ENCODE measurements around the gene COG2. TPM values are rescaled to one million over a fixed set of nuclear protein-coding genes. Genes with fewer than 3 reads are reported as not detected.

Gene COG2
- total and polyA plus RNA-seq, 10 donors, result 13.1 to 41.6 (median 29.4) TPM

DNA sequence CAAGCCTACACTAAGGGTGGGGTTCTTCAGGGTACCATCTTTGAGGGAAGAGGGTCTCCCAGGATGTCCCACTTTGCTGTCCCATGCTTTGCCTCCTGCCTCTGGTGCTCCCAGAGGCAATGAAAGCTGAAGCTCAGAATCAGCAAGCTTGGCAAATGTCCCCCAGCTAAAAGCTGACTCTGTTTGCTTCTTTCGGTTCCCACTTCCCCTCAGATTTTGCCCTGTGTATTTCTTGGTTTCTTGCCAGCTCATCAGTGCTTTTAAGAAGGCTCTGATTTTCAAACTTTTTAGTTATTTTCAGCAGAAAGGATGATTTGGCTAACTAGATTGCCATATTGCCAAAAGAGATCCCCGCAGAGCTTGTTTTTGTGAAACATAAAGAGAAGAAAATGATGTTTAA lies 33.1 kb upstream of the COG2 start:
- Histone ChIP-seq H3K9me3 (no peaks in the 10 kb centered on the region), H3K4me1 (no peaks in the 10 kb centered on the region), H3K27me3 (replicated peaks in 1 of 7) (peaks cover 0 to 12% (median 0%) of the 10 kb centered on the region in 7 donors), H3K4me3 (no peak overlapping the region), H3K27ac (no peak overlapping the region), H3K36me3 (no peaks in the 10 kb centered on the region)
- DNase-seq, result no peak
- no peak for TF ChIP-seq POLR2A (IDR thresholded peaks at IDR 0.05)
- no peak for TF ChIP-seq POLR2AphosphoS5 (IDR thresholded peaks at IDR 0.05)
- TF ChIP-seq CTCF (IDR thresholded peaks at IDR 0.05 in 8 of 11, conservative IDR thresholded peaks at IDR 0.05 in 3 of 11), result no peak
- WGBS, 5 donors, result 51 to 69% (median 53%) methylated on average over 2 of the region's 2 CpGs
- intact Hi-C loops (cut with DNase I; ENCODE audit: low total_unique reads), result no loop called here

- Histone ChIP-seq H3K4me1 (no peaks in the 10 kb centered on the region), H3K36me3 (no peaks in the 10 kb centered on the region), H3K27ac (no peak overlapping the region), H3K27me3 (replicated peaks in 1 of 7) (peaks cover 0 to 12% (median 0%) of the 10 kb centered on the region in 7 donors), H3K4me3 (no peak overlapping the region), H3K9me3 (no peaks in the 10 kb centered on the region)
- TF ChIP-seq POLR2A (IDR thresholded peaks at IDR 0.05), result no peak
- no peak for TF ChIP-seq POLR2AphosphoS5 (IDR thresholded peaks at IDR 0.05)
- no peak for TF ChIP-seq CTCF (IDR thresholded peaks at IDR 0.05 in 8 of 11, conservative IDR thresholded peaks at IDR 0.05 in 3 of 11)
- intact Hi-C loops (cut with DNase I; ENCODE audit: low total_unique reads), result no loop called here
- 66 to 91% (median 78%) methylated on average over 1 of the region's 1 CpG for WGBS, 5 donors
- DNase-seq, result no peak
These were observed 31.7 kb upstream of the COG2 start for GRCh38 chr1:230610589-230610988.

GRCh38 chr1:230611128-230611877 lies 31.0 kb upstream of the COG2 start:
- 73 to 88% (median 81%) methylated on average over 7 of the region's 7 CpGs for WGBS, 5 donors
- Histone ChIP-seq H3K27ac (no peak overlapping the region), H3K4me3 (no peak overlapping the region), H3K27me3 (replicated peaks in 1 of 7) (peaks cover 0 to 14% (median 0%) of the 10 kb centered on the region in 7 donors), H3K36me3 (no peaks in the 10 kb centered on the region), H3K4me1 (no peaks in the 10 kb centered on the region), H3K9me3 (no peaks in the 10 kb centered on the region)
- intact Hi-C loops (cut with DNase I; ENCODE audit: low total_unique reads), result no loop called here
- TF ChIP-seq CTCF (IDR thresholded peaks at IDR 0.05 in 8 of 11, conservative IDR thresholded peaks at IDR 0.05 in 3 of 11) (no peak), POLR2A (IDR thresholded peaks at IDR 0.05) (no peak), POLR2AphosphoS5 (IDR thresholded peaks at IDR 0.05) (no peak)
- DNase-seq, result no peak

- intact Hi-C loops (cut with DNase I; ENCODE audit: low total_unique reads), result no loop called here
- TF ChIP-seq CTCF (IDR thresholded peaks at IDR 0.05 in 8 of 11, conservative IDR thresholded peaks at IDR 0.05 in 3 of 11) (no peak), POLR2AphosphoS5 (IDR thresholded peaks at IDR 0.05) (no peak), POLR2A (IDR thresholded peaks at IDR 0.05) (no peak)
- H3K4me1 ChIP-seq, result no peaks in the 10 kb centered on the region
- no peak overlapping the region for H3K27ac ChIP-seq
- no peaks in the 10 kb centered on the region for H3K9me3 ChIP-seq
- H3K4me3 ChIP-seq, result no peak overlapping the region
- peaks cover 0 to 19% (median 0%) of the 10 kb centered on the region in 7 donors for H3K27me3 ChIP-seq (replicated peaks in 1 of 7)
- H3K36me3 ChIP-seq, result no peaks in the 10 kb centered on the region
- DNase-seq, result no peak
- 21 to 69% (median 53%) methylated on average over 1 of the region's 1 CpG for WGBS, 5 donors
These were observed 30.4 kb upstream of the COG2 start for GRCh38 chr1:230611878-230612235.

Data from spleen (tissue), 11 donors.